ENCODE measurements around the gene UBE2L3. TPM values are rescaled to one million over a fixed set of nuclear protein-coding genes. Genes with fewer than 3 reads are reported as not detected.
"Not testable (repeated sequence)": the region's sequence is repeated elsewhere in the genome, so short reads cannot be mapped to it uniquely, and the experiment has no call there.

UBE2L3 gene
- total RNA-seq, 1 experiment from 2014 or later, result 44.2 TPM

- H3K9me3 Mint-ChIP-seq (ENCODE audit: unreplicated experiment), result no peaks in the 10 kb centered on the region
- no peak for DNase-seq (ENCODE audit: unreplicated experiment)
- ChIA-PET CTCF (no interaction called here), POLR2A (interaction anchor here (1.6 kb wide), 1 partner anchor 10 kb away, joined by 7 read pairs; no protein-coding TSS in a partner anchor)
- BruUV-seq (replicated peaks), result no TSS peak
- peaks cover 78% of the 10 kb centered on the region for H3K36me3 Mint-ChIP-seq (ENCODE audit: insufficient read depth, unreplicated experiment)
- no peaks in the 10 kb centered on the region for H3K27me3 Mint-ChIP-seq (ENCODE audit: insufficient read depth, unreplicated experiment)
- intact Hi-C loops (cut with micrococcal nuclease), result no loop called here
- TF ChIP-seq CTCF (IDR thresholded peaks at IDR 0.05; ENCODE audit: unreplicated experiment), result no peak
- no peaks in the 10 kb centered on the region for H3K4me1 Mint-ChIP-seq (ENCODE audit: insufficient read depth, unreplicated experiment)
- no peak overlapping the region for H3K4me3 Mint-ChIP-seq (ENCODE audit: unreplicated experiment)
- no peak overlapping the region for H3K27ac Mint-ChIP-seq (ENCODE audit: low read depth, unreplicated experiment)
Observed at GRCh38 chr22:21612858-21613257, 45.3 kb downstream of the UBE2L3 start.

GRCh38 chr22:21613553-21614233 lies 46.2 kb downstream of the UBE2L3 start:
- BruUV-seq (replicated peaks), result TSS peak; percentile 6
- POLR2A ChIA-PET, result interaction anchor here (0.6 to 1.6 kb wide), 2 partner anchors 9 to 29 kb away, joined by 3 to 7 read pairs; no protein-coding TSS in a partner anchor
- Mint-ChIP-seq H3K36me3 (ENCODE audit: insufficient read depth, unreplicated experiment) (peaks cover 80% of the 10 kb centered on the region), H3K27me3 (ENCODE audit: insufficient read depth, unreplicated experiment) (no peaks in the 10 kb centered on the region), H3K4me1 (ENCODE audit: insufficient read depth, unreplicated experiment) (no peaks in the 10 kb centered on the region), H3K4me3 (ENCODE audit: unreplicated experiment) (no peak overlapping the region), H3K27ac (ENCODE audit: low read depth, unreplicated experiment) (no peak overlapping the region), H3K9me3 (ENCODE audit: unreplicated experiment) (no peaks in the 10 kb centered on the region)
- CTCF ChIA-PET, result interaction anchor here (0.8 to 0.9 kb wide), 2 partner anchors 14 to 16 kb away, joined by 3 to 4 read pairs; no protein-coding TSS in a partner anchor
- TF ChIP-seq CTCF (IDR thresholded peaks at IDR 0.05; ENCODE audit: unreplicated experiment), result no peak
- intact Hi-C loops (cut with micrococcal nuclease), result no loop called here
- DNase-seq (ENCODE audit: unreplicated experiment), result no peak

GRCh38 chr22:21615731-21616130 lies 48.2 kb downstream of the UBE2L3 start:
- BruUV-seq (replicated peaks), result no TSS peak
- H3K27ac Mint-ChIP-seq (ENCODE audit: low read depth, unreplicated experiment), result no peak overlapping the region
- peaks cover 65% of the 10 kb centered on the region for H3K36me3 Mint-ChIP-seq (ENCODE audit: insufficient read depth, unreplicated experiment)
- no peak for DNase-seq (ENCODE audit: unreplicated experiment)
- H3K9me3 Mint-ChIP-seq (ENCODE audit: unreplicated experiment), result no peaks in the 10 kb centered on the region
- no peak for TF ChIP-seq CTCF (IDR thresholded peaks at IDR 0.05; ENCODE audit: unreplicated experiment)
- CTCF ChIA-PET, result interaction anchor here (0.7 to 1.3 kb wide), 4 partner anchors 10 to 41 kb away, joined by 3 to 4 read pairs (median 3); partner anchors contain the start of gene YDJC
- no peaks in the 10 kb centered on the region for H3K27me3 Mint-ChIP-seq (ENCODE audit: insufficient read depth, unreplicated experiment)
- no peaks in the 10 kb centered on the region for H3K4me1 Mint-ChIP-seq (ENCODE audit: insufficient read depth, unreplicated experiment)
- H3K4me3 Mint-ChIP-seq (ENCODE audit: unreplicated experiment), result no peak overlapping the region
- intact Hi-C loops (cut with micrococcal nuclease), result no loop called here
- POLR2A ChIA-PET, result interaction anchor here (1.4 to 1.8 kb wide), 2 partner anchors 9 to 13 kb away, joined by 5 to 9 read pairs; no protein-coding TSS in a partner anchor

- CTCF ChIA-PET, result interaction anchor here (1.4 kb wide), 1 partner anchor 30 kb away, joined by 4 read pairs; no protein-coding TSS in a partner anchor
- H3K9me3 Mint-ChIP-seq (ENCODE audit: unreplicated experiment); H3K4me1 Mint-ChIP-seq (ENCODE audit: insufficient read depth, unreplicated experiment); H3K4me3 Mint-ChIP-seq (ENCODE audit: unreplicated experiment); H3K27ac Mint-ChIP-seq (ENCODE audit: low read depth, unreplicated experiment); BruUV-seq (replicated peaks); H3K27me3 Mint-ChIP-seq (ENCODE audit: insufficient read depth, unreplicated experiment); DNase-seq (ENCODE audit: unreplicated experiment); intact Hi-C loops (cut with micrococcal nuclease): not testable (repeated sequence)
- peaks cover 69% of the 10 kb centered on the region for H3K36me3 Mint-ChIP-seq (ENCODE audit: insufficient read depth, unreplicated experiment)
- POLR2A ChIA-PET, result interaction anchor here (1.0 to 1.8 kb wide), 4 partner anchors 9 to 12 kb away, joined by 3 to 6 read pairs (median 4); no protein-coding TSS in a partner anchor
Observed at GRCh38 chr22:21617337-21617736, 49.8 kb downstream of the UBE2L3 start.
